ENCODE results near the gene AP4E1.

The AP4E1 gene

GRCh38 chr15:51054535-51054934, 146.1 kb downstream of the AP4E1 start:
- no peak for DNase-seq (ENCODE audit: low read depth in 1 of 2, low spot score in 1 of 2)
- H3K27ac ChIP-seq (replicated peaks) = no peak overlapping the region
- TF ChIP-seq SPI1 (IDR thresholded peaks at IDR 0.05; ENCODE audit: borderline replicate concordance, low read depth) (no peak), REST (IDR thresholded peaks at IDR 0.05; ENCODE audit: insufficient replicate concordance, low read depth) (no peak), CTCF (IDR thresholded peaks at IDR 0.05; ENCODE audit: insufficient read depth, low read length) (no peak), GABPA (IDR thresholded peaks at IDR 0.05; ENCODE audit: low read depth) (no peak), POLR2AphosphoS5 (IDR thresholded peaks at IDR 0.05; ENCODE audit: low read depth) (no peak)
- H3K4me3 ChIP-seq (replicated peaks; ENCODE audit: insufficient read depth, low read length) = no peak overlapping the region
- no peaks in the 10 kb centered on the region for H3K27me3 ChIP-seq (ENCODE audit: insufficient read depth, poor library complexity, severe bottlenecking)
